ENCODE measurements around the gene ANXA11.

Gene ANXA11

GRCh38 chr10:80149123-80149522, 56.2 kb downstream of the ANXA11 start:
- no peak for TF ChIP-seq POLR2AphosphoS5 (IDR thresholded peaks at IDR 0.05; ENCODE audit: low read depth, low read length)
- TF ChIP-seq SIN3A (IDR thresholded peaks at IDR 0.05; ENCODE audit: borderline replicate concordance, insufficient read depth, low read length) = no peak
- no peak for TF ChIP-seq REST (IDR thresholded peaks at IDR 0.05; ENCODE audit: insufficient read depth in 1 of 2, low read depth in 2 of 2, low read length in 2 of 2)
- TF ChIP-seq FOXP2 (optimal IDR thresholded peaks at IDR 0.05; ENCODE audit: borderline replicate concordance, extremely low read depth, extremely low read length, insufficient read depth) = no peak
- no peak for TF ChIP-seq TAF1 (IDR thresholded peaks at IDR 0.05; ENCODE audit: borderline replicate concordance, insufficient read depth, low read length)

- TF ChIP-seq REST (IDR thresholded peaks at IDR 0.05; ENCODE audit: insufficient read depth in 1 of 2, low read depth in 2 of 2, low read length in 2 of 2) (no peak), POLR2AphosphoS5 (IDR thresholded peaks at IDR 0.05; ENCODE audit: low read depth, low read length) (no peak), FOXP2 (optimal IDR thresholded peaks at IDR 0.05; ENCODE audit: borderline replicate concordance, extremely low read depth, extremely low read length, insufficient read depth) (no peak), TAF1 (IDR thresholded peaks at IDR 0.05; ENCODE audit: borderline replicate concordance, insufficient read depth, low read length) (no peak), SIN3A (IDR thresholded peaks at IDR 0.05; ENCODE audit: borderline replicate concordance, insufficient read depth, low read length) (no peak)
Measured at GRCh38 chr10:80148166-80148805, 57.1 kb downstream of the ANXA11 start.

DNA sequence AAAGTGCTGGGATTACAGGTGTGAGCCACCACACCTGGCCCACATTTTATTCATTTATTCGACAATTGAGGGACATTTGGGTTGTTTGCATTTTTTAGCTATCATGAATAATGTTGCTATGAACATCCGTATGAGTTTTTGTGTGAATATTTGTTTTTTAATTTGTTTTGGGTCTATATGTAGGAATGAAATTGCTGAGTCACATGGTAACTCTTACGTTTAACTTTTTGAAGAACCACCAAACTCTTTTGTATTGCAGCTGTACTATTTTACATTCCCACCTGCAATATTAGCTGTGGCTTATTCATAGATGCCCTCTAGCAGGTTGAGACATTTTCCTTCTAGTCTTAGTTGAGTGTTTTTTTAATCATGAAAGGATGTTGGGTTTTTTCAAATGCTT, 58.4 kb downstream of the ANXA11 start:
- no peak for TF ChIP-seq TAF1 (IDR thresholded peaks at IDR 0.05; ENCODE audit: borderline replicate concordance, insufficient read depth, low read length)
- no peak for TF ChIP-seq FOXP2 (optimal IDR thresholded peaks at IDR 0.05; ENCODE audit: borderline replicate concordance, extremely low read depth, extremely low read length, insufficient read depth)

GRCh38 chr10:80144696-80145131, 60.6 kb downstream of the ANXA11 start:
- TF ChIP-seq SIN3A (IDR thresholded peaks at IDR 0.05; ENCODE audit: borderline replicate concordance, insufficient read depth, low read length) (no peak), POLR2AphosphoS5 (IDR thresholded peaks at IDR 0.05; ENCODE audit: low read depth, low read length) (no peak), TAF1 (IDR thresholded peaks at IDR 0.05; ENCODE audit: borderline replicate concordance, insufficient read depth, low read length) (no peak), REST (IDR thresholded peaks at IDR 0.05; ENCODE audit: insufficient read depth in 1 of 2, low read depth in 2 of 2, low read length in 2 of 2) (no peak), FOXP2 (optimal IDR thresholded peaks at IDR 0.05; ENCODE audit: borderline replicate concordance, extremely low read depth, extremely low read length, insufficient read depth) (no peak)

GRCh38 chr10:80144067-80144695, 61.2 kb downstream of the ANXA11 start:
- TF ChIP-seq TAF1 (IDR thresholded peaks at IDR 0.05; ENCODE audit: borderline replicate concordance, insufficient read depth, low read length) = no peak
- TF ChIP-seq SIN3A (IDR thresholded peaks at IDR 0.05; ENCODE audit: borderline replicate concordance, insufficient read depth, low read length) = no peak
- no peak for TF ChIP-seq FOXP2 (optimal IDR thresholded peaks at IDR 0.05; ENCODE audit: borderline replicate concordance, extremely low read depth, extremely low read length, insufficient read depth)
- TF ChIP-seq REST (IDR thresholded peaks at IDR 0.05; ENCODE audit: insufficient read depth in 1 of 2, low read depth in 2 of 2, low read length in 2 of 2) = no peak
- TF ChIP-seq POLR2AphosphoS5 (IDR thresholded peaks at IDR 0.05; ENCODE audit: low read depth, low read length) = no peak

All from PFSK-1 (cell line).